Measurements from ENCODE around the gene GRIK4. TPM values are rescaled to one million over a fixed set of nuclear protein-coding genes. Genes with fewer than 3 reads are reported as not detected.

The GRIK4 gene
- total RNA-seq, 1 donor from 2014 or later, result 0.11 TPM

DNA sequence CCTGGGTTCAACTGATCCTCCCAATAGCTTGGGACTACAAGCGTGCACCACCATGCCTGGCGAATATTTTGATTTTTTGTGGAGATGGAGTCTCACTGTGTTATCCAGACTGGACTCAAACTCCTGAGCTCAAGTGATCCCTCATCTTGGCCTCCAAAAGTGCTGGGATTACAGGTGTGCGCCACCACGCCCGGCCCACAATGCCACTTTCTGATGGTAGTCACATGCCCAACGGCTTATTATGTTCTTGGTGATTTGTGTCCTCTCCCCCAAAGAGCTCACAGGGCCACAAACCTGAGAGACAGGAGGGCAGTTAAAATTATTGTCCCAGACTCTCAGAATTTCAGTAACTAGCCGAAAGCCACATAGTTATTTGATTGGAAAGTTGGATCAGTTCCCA lies 9.6 kb downstream of the GRIK4 start:
- intact Hi-C loops (cut with DNase I), result no loop called here
- ATAC-seq (ENCODE audit: poor library complexity), result no peak

DNA sequence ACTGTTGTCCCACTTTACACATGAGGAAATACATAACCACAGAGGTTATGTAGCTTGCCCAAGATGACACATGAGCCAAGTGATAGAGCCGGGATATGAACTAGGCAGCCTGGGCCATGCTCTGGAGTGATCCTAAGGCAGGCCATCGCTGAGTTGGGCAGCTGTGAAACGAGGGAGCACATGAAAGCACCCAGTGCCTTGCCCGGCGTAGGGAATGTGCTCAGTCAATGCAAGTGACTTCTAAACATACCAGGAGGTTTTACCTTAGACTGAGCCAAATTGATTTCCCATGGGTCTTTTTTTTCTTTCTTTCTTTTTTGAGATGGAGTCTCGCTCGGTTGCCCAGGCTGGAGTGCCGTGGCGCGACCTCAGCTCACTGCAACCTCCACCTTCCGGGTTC lies 10.5 kb downstream of the GRIK4 start:
- intact Hi-C loops (cut with DNase I), result no loop called here
- DNase-seq (no peak), ATAC-seq (ENCODE audit: poor library complexity) (no peak)

More for the DNA sequence above, 9.6 kb downstream of the GRIK4 start:
- no peak for DNase-seq

DNA sequence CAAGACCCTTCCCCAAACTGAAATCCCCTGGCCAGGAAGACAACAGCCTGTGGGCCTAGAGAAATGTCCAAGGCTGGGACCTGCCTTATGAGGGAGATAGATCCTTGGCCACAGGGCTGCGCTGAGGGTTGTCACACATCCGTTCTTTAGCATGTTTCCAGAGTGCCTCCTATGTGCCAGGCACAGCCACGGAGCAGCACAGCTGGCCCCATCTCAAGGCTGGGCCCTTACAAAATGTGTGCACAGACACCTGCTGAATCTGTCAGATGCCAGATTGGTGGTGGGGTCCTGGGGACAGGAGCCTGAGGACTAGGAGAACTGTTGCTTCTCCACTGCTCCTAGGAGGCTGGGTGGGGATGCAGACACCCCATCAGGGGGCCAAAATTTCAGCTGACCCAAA lies 11.2 kb downstream of the GRIK4 start:
- DNase-seq (peak; percentile 25), ATAC-seq (ENCODE audit: poor library complexity) (no peak)
- intact Hi-C loops (cut with DNase I), result no loop called here

DNA sequence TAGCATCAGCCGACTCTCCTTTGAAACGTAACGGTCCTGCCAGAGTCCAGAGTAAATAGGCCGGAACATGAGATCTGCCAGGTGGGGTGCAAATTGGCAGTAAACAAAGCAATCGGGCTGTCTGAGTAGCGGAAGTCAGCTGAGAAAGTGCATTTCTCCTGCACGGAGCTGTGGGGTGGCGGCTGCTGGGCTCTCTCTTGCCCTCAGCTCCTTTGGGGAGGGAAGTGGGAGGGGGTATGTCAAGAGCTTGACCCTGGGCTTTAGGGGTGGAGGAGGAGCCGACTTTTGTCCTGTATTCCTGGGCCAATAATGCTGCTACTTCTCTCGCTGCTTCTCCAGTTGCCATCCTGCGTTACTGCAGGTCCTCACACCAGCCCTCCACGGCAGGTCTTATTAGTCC lies 11.6 kb downstream of the GRIK4 start:
- ATAC-seq (ENCODE audit: poor library complexity) (no peak), DNase-seq (no peak)

DNA sequence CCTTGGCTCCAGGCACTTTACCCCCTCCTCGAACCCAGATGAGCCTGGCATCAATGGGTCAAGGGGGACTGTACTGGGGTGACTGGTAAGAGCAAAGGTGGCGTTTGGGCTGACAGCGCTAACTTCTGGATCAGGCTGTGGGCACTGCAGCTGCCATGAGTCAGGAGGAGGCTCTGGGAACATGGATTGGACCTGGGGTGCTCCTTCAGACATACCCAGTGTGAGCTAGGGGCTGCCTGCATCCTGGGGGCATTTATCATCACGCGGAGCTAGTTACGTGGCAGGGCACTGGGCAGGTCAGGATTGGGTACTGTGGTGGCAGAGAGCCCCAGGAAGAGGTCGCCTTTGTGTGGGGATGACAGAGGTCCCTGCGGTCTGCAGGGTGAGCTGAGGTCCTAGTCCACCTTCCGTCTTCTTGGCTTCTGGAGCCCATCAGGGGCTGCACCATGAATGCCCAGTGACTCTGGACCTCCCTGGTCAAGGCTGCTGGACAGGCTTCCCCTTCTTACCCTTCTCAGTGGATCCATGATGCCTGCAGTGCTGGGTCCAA lies 13.1 kb downstream of the GRIK4 start:
- intact Hi-C loops (cut with DNase I), result no loop called here
- no peak for ATAC-seq (ENCODE audit: poor library complexity)
- peak; percentile 21 for DNase-seq

More for the DNA sequence above, 11.6 kb downstream of the GRIK4 start:
- intact Hi-C loops (cut with DNase I), result no loop called here

DNA sequence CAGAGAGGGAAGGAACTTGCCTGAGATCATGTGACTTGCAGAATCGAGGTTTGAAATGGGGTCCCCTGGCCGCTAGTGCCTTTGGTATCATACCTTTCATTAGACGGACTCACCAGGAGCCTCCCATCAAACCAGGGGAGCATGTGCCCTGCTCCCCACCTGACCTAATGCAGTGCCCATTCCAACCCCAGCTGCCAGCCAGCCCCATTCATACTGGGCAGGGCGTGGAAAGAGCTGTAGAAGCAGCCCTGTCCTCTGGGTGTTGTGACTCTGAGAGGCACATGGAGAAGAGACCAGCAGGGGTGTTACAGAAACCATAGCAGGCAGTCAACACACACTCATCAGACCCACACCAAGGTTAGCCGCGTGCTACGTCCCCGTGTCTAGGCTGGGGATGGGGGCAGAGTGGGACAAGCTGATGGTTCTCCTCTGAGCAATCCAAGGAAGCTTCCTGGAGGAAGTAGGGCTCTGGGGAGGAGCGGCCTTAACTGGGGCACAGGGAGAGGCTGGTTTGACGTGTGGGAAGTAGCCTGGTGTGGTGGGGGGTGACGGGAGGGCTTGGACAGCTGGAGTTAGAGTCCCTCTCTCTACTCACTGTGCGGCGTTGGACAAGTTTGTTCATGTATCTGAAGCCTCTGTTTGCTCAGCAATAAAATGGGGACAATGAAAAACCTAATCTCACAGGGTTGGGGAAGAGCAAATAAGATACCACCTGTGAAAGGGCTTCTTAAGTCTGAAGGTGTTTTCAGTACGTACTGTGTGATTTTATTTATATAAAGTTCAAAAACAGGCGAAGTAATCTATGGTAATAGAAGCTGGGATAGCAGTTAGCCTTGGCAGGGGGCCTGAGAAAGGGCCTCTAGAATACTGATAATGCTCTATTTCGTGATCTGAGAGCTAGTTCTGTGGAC lies 14.0 kb downstream of the GRIK4 start:
- intact Hi-C loops (cut with DNase I), result no loop called here
- no peak for DNase-seq

DNA sequence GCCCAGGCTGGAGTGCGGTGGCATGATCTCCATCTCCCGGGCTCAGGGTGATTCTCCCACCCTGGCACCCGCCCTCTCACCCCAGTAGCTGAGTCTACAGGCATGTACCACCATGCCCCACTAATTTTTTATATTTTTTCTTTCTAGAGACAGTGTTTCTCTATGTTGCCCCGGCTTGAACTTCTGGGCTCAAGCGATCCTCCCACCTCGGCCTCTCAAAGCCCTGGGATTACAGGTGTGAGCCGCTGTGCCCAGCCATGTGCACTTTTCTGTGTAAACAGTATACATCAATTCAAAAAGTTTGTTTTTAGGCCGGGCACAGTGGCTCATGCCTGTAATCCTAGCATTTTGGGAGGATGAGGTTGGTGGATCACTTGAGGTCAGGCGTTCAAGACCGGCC lies 14.7 kb downstream of the GRIK4 start:
- ATAC-seq (ENCODE audit: poor library complexity), result no peak
- intact Hi-C loops (cut with DNase I), result no loop called here
- DNase-seq, result peak; percentile 29

More for the DNA sequence above, 14.0 kb downstream of the GRIK4 start:
- no peak for ATAC-seq (ENCODE audit: poor library complexity)

DNA sequence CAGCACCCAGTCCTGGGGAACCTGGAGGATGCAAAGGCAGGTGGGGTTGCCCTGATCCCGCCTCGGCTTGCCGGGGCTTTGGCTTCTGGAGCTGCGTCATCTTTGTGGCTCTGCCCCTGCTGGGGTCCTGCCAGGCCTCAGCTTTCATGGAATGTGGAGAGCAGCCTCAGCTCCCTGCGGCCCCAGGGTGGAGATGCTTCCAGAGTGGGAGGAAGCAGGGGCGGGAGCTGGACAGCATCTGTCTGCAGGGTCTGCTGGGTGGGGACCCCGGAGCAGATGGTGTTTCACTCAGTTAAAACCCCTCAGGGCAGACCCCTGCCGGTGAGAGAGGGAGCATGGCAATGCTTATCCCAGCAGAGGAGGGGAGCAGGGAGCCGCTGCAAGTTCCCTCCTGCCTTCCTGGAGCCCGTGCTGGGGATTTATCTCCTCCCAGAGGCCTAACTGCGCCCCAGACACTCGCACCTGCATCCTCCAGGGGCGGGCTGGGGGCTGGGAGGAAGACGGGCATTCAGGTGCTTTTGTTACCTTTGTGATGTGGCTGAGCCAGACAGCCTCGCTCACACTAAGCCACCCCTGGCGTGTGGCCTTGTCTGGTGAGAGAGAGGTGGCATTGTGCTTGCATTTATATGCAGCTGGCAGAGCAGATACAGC lies 15.7 kb downstream of the GRIK4 start:
- intact Hi-C loops (cut with DNase I), result no loop called here
- DNase-seq, result peak; percentile 73
- peak; percentile 48 for ATAC-seq (ENCODE audit: poor library complexity)

DNA sequence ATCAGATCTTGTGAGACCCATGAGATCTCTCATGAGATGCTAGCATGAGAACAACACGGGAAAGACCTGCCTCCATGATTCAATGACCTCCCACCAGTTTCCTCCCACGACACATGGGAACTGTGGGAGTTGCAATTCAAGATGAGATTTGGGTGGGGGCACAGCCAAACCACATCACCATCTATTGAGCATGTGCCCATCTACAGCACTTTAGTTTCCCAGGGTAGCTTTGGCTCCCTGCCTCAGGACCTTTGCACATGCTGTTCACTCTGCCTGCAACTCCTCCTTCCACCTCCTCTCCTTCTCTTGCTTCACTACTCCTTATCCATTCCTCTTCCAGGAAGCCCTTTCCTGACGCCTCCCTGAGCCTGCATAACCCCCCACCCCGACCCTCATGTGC lies 17.2 kb downstream of the GRIK4 start:
- ATAC-seq (ENCODE audit: poor library complexity) (no peak), DNase-seq (no peak)
- intact Hi-C loops (cut with DNase I), result no loop called here

DNA sequence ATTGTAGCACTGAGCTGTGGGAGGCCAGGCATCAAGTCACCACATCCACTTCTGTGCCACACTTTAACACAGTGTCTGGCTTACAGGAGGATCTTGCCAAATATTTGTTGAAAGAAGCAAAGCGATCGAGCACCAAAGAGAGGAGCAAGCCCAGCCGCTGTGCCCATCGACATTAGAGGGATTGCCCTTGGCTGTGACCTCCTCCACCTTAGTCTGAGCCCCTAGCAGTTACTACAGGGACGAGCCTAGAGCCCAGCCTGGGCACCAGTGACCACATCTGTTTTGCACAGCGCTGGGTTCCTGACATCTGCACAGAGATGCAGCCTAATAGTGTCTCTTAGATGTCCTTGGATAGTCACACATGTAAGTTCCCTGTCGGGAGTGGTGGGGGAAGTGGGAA lies 17.7 kb downstream of the GRIK4 start:
- peak; percentile 22 for DNase-seq

DNA sequence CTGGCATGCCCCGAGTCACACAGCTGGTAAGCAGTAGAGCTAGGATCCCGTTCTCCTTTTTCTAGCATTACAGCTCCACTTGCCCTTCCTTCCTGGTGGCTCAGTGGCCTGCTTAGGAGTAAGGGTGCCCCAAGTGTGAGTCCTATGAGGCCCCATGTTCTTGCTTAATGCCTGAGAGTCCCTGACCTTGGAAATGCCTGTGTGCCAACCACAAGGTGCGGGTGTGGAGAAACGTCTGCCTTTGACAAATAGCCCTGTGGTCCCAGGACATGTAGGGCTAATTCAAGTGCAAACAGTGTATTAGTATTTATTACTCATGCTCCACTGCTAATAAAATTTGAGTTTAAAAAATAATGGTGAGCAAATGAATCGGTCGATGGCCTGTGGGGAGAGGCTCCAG lies 18.4 kb downstream of the GRIK4 start:
- DNase-seq (no peak), ATAC-seq (ENCODE audit: poor library complexity) (no peak)
- intact Hi-C loops (cut with DNase I), result no loop called here

More for the DNA sequence above, 17.7 kb downstream of the GRIK4 start:
- intact Hi-C loops (cut with DNase I), result no loop called here
- no peak for ATAC-seq (ENCODE audit: poor library complexity)

DNA sequence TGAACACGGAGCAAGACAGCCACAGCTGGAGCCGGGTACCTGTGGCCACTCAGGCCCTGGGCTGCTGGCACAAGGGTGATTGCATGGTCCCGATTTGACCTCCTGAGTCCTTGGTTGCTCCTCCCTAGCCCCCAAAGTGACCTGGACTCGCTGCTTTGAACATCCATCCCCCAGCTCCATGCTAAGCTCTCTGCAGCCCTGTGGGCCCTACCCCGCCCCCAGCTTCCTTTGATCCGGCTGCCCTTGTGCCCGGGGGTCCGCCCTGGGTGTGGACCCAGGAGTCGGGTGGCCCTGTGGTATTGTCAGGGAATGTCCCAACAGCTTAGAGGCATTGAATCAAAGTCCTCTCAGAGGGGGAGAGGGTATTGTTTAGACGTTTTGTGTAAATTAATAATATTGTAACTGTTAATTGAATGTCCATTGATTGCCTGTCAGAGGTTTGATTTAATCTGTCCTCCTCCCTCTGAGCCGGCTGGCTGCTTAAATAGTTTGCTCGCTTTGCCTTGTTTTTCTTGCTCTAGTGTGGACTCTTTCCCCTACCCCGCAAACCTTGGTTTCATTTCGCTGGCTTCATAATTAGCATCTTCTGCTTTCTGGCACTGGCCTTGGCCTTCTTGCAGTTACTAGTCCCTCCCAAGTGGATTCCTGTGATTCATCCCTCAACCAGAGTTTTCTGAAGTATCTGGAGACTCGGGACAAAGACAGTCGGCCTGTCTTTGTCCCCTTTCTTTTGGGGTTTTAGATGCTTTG lies 20.7 kb downstream of the GRIK4 start:
- DNase-seq, result no peak
- intact Hi-C loops (cut with DNase I), result no loop called here
- ATAC-seq (ENCODE audit: poor library complexity), result no peak

DNA sequence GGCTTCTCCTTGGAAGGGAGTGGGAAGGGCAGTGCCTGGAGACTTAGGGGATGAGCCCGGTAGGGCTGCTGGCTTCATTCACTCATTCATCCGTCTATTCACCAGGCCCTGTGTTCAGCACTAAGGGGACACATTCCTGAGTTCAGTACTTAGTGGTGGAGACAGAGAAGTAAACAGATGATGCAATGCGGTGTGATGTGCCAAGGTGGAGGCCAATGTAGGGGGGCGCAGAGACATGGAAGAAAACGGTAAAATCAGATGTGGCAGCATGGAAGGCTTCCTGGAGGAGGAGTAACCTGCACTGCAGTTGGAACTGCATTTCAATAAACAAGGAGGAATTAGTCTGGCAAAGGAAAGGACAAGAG lies 21.3 kb downstream of the GRIK4 start:
- no peak for DNase-seq
- ATAC-seq (ENCODE audit: poor library complexity), result peak; percentile 51
- intact Hi-C loops (cut with DNase I), result no loop called here

DNA sequence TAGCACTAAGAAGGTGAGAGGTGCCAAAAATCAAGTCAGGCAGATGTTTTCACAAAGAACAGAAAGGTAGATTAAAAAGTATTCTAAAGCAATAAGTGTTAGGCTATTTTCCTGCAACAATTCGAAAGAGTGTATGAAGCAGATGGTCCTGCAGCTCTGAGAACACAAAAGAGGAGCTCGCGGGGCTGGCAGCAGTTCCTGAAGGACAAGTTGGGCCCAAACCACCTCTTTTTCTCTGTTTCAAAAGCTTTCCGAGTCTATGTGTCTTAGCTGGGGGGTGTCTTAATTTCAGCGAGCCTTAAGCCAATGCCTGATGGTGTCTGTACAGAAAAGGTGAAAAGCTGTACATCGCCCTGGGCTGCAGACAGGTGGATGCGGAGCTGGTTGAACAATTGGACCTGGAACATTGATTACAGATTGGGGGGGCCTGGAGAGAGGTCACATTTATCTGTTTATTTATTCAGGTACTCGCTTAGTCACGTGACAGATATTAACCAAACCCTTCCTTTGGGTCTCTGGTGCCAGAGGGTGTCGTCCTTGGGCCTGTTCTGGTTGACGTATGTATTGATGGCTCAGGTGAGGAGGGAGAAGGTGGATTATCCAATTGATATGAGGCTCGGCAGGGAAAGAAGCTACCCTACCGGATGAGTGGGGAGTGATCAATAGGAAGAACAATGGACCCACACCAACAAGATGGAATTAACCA lies 24.7 kb downstream of the GRIK4 start:
- intact Hi-C loops (cut with DNase I), result no loop called here
- DNase-seq (no peak), ATAC-seq (ENCODE audit: poor library complexity) (no peak)

DNA sequence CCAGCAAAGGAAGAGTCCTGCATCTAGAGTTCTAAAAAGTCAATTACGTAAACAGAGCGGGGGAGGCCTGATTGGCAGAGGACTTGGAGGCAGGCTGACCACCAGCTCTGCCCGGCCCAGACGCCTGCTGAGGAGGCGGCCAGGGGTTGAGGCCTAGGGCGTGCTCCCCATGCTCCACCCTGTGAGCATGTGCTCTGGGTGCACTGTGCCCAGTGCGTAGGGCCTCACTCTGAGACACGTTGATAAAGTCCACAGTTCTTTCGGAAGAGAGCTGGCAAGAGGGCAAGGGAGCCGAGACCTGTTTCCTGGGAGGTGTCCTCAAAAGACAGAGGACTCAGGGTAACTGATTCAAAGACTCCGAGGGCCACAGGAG lies 25.2 kb downstream of the GRIK4 start:
- ATAC-seq (ENCODE audit: poor library complexity), result no peak
- intact Hi-C loops (cut with DNase I), result no loop called here
- DNase-seq, result peak; percentile 20

DNA sequence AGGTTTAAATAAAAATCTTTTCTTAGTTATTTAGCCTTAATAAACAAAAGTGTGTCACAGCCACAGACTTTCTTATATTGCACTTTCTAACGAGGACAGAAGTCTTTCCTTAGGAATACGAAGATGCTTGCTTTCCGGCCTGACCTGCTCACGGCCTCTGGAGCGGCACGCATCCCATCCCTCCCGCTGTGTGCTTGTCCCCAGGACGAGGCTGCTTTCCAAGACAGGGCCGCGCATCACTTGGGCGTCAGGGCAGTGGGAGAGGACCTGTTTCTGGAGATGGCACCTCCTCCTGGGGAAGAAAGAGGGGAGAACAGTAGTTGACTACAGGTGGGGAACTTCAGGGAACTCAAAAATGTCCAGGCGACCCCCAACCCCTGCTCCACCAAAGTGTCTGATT lies 26.4 kb downstream of the GRIK4 start:
- no peak for ATAC-seq (ENCODE audit: poor library complexity)
- intact Hi-C loops (cut with DNase I), result no loop called here
- DNase-seq, result no peak

DNA sequence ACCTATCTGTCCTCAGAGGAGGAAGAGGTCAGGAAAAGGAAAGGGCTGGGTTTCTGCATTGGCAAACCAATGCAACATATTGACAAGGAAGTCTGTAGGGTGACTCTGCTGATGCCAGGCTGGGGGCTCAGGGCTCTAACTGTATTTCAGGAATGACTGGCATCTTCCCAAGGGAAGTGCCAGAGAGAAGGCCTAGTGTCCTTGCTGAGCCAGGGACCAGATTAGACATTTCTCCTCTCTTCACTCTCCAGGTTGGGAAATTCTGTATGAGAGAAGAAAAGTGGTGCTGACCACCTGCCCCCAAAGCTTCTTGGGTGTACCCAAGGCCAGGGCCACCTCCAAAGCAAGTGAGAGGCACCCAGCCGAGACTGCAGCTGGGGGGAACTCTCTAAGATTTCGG lies 27.2 kb downstream of the GRIK4 start:
- intact Hi-C loops (cut with DNase I), result no loop called here

DNA sequence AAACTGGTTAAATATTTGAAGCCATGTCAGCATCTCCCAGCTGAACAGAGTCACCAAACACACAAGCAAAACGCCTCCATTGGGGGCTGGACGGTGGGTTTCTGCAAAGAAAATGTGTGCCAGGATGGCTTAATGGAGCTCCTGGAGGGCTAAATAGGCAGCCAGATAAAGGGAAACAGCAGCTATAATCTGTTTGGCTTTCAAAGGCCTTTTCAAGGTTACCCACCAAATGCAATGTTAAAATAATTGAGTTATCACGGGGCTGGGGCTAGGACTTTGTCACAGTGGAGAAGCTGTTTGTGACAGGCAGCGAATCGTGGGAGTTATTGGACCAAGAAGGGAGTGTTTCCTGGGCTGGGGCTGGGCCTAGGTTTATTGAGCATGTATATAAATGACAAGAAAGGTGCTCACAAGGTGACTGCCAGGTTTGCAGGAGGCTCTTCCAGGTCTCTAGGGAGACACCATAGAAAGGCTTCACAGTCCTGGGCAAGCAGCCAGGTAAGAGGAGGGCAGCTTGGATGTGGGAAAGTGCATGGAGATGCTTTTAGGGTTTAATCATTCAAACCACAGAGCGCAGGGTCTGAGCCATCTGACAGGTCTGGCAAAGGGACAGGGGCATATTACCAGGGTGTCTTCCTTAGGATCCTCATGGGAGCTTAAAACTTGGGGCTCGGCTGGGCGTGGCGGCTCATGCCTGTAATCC lies 28.3 kb downstream of the GRIK4 start:
- DNase-seq (no peak), ATAC-seq (ENCODE audit: poor library complexity) (no peak)
- intact Hi-C loops (cut with DNase I), result no loop called here

More for the DNA sequence above, 27.2 kb downstream of the GRIK4 start:
- ATAC-seq (ENCODE audit: poor library complexity) (no peak), DNase-seq (no peak)
